Activated T-cell treated with anti-CD3 and anti-CD28 coated beads for 1 hour (primary cell): ENCODE data around the gene CLOCK.

Experiments used
- DNase-seq: peaks from one replicate; pipeline ENCODE4 v3.0.0-alpha.2; 2020; ENCODE audit warnings: low read depth

Gene CLOCK

GRCh38 chr4:55380576-55380975 lies 166.1 kb downstream of the CLOCK start:
- DNase-seq = no peak

GRCh38 chr4:55378617-55379467 lies 167.9 kb downstream of the CLOCK start:
- DNase-seq = no peak
